Measurements from ENCODE around the gene UGT1A5. TPM values are rescaled to one million over a fixed set of nuclear protein-coding genes. Genes with fewer than 3 reads are reported as not detected.
A peak's percentile ranks its signal among the peaks of the same experiment; 100 is the strongest.

The UGT1A5 gene
- total RNA-seq, 2 donors from 2014 or later: not detected

GRCh38 chr2:233821709-233822100 is 109.0 kb downstream of the UGT1A5 start:
- Histone ChIP-seq H3K4me1 (ENCODE audit: control insufficient read depth, insufficient read depth, low read length) (no peaks in the 10 kb centered on the region), H3K4me3 (ENCODE audit: low read length) (no peak overlapping the region), H3K27me3 (ENCODE audit: control insufficient read depth, insufficient read depth, low read length, poor library complexity, severe bottlenecking) (no peaks in the 10 kb centered on the region), H3K36me3 (ENCODE audit: control insufficient read depth, insufficient read depth, low read length) (no peaks in the 10 kb centered on the region), H3K9ac (ENCODE audit: extremely low read depth, low read length, poor library complexity, severe bottlenecking) (no peak overlapping the region), H3K27ac (ENCODE audit: low read depth, low read length) (no peak overlapping the region), H3K9me3 (ENCODE audit: control insufficient read depth, low read length) (no peaks in the 10 kb centered on the region)
- H3K27ac Mint-ChIP-seq: no peak overlapping the region
- H3K9me3 Mint-ChIP-seq: peaks cover 2% of the 10 kb centered on the region
- DNase-seq: no peak
- 95 to 97% methylated on average over 5 to 8 of the region's 8 CpGs for WGBS, 2 experiments (ENCODE audit: insufficient coverage in 1 of 2, insufficient read length in 1 of 2)
- peaks cover 7% of the 10 kb centered on the region for H3K4me1 Mint-ChIP-seq
- no peaks in the 10 kb centered on the region for H3K36me3 Mint-ChIP-seq (ENCODE audit: low read depth)
- H3K4me3 Mint-ChIP-seq: no peak overlapping the region
- TF ChIP-seq CTCF (conservative IDR thresholded peaks at IDR 0.05): no peak
- no peaks in the 10 kb centered on the region for H3K27me3 Mint-ChIP-seq (ENCODE audit: insufficient read depth)

- Mint-ChIP-seq H3K27me3 (ENCODE audit: insufficient read depth) (no peaks in the 10 kb centered on the region), H3K36me3 (ENCODE audit: low read depth) (no peaks in the 10 kb centered on the region), H3K4me3 (no peak overlapping the region), H3K9me3 (peaks cover 2% of the 10 kb centered on the region), H3K4me1 (peaks cover 7% of the 10 kb centered on the region), H3K27ac (no peak overlapping the region)
- Histone ChIP-seq H3K27ac (ENCODE audit: low read depth, low read length) (no peak overlapping the region), H3K4me3 (ENCODE audit: low read length) (no peak overlapping the region), H3K9me3 (ENCODE audit: control insufficient read depth, low read length) (no peaks in the 10 kb centered on the region), H3K4me1 (ENCODE audit: control insufficient read depth, insufficient read depth, low read length) (no peaks in the 10 kb centered on the region), H3K27me3 (ENCODE audit: control insufficient read depth, insufficient read depth, low read length, poor library complexity, severe bottlenecking) (no peaks in the 10 kb centered on the region), H3K9ac (ENCODE audit: extremely low read depth, low read length, poor library complexity, severe bottlenecking) (no peak overlapping the region), H3K36me3 (ENCODE audit: control insufficient read depth, insufficient read depth, low read length) (no peaks in the 10 kb centered on the region)
- 90 to 97% methylated on average over 19 to 21 of the region's 21 CpGs for WGBS, 2 experiments (ENCODE audit: insufficient coverage in 1 of 2, insufficient read length in 1 of 2)
- peak; percentile 35 for DNase-seq
- TF ChIP-seq CTCF (conservative IDR thresholded peaks at IDR 0.05): no peak
These were observed 109.5 kb downstream of the UGT1A5 start for GRCh38 chr2:233822101-233822771.

Other genes starting within 250 kb of the UGT1A5 start
- gene USP40, start 146.1 kb upstream of the UGT1A5 start, total RNA-seq: 10 to 100 TPM; 12.9 to 22.4 TPM
- gene UGT1A8, start 95.3 kb upstream of the UGT1A5 start, total RNA-seq: not detected
- under 1 TPM in 1 of 2 donors, not detected in 1; 0.13 TPM for gene UGT1A10, start 76.5 kb upstream of the UGT1A5 start, total RNA-seq
- not detected for gene UGT1A9, start 41.0 kb upstream of the UGT1A5 start, total RNA-seq
- gene UGT1A7, start 31.0 kb upstream of the UGT1A5 start, total RNA-seq: not detected
- gene UGT1A6, start 20.0 kb upstream of the UGT1A5 start, total RNA-seq: not detected
- not detected for gene UGT1A4, start 5.8 kb downstream of the UGT1A5 start, total RNA-seq
- not detected for gene UGT1A3, start 16.1 kb downstream of the UGT1A5 start, total RNA-seq
- not detected for gene UGT1A1, start 47.4 kb downstream of the UGT1A5 start, total RNA-seq
- gene MROH2A, start 65.4 kb downstream of the UGT1A5 start, total RNA-seq: not detected
- 10 to 100 TPM; 39.4 to 78.9 TPM for gene HJURP, start 141.6 kb downstream of the UGT1A5 start, total RNA-seq
- gene TRPM8, start 204.5 kb downstream of the UGT1A5 start, total RNA-seq: not detected

Data from endodermal cell (in vitro differentiated cells).